Stimulated activated CD4-positive, alpha-beta T cell treated with anti-CD3 and anti-CD28 coated beads, Interleukin-4, amount 100 ng/mL, for 48 hours (primary cell): ENCODE results near the gene SRRM2.

Source experiments
- DNase-seq, 2 donors: peaks; one replicate each; pipeline ENCODE4 v3.0.0-alpha.2; 2020; ENCODE audit warnings: low read depth in 2 of 2

Gene SRRM2

DNA sequence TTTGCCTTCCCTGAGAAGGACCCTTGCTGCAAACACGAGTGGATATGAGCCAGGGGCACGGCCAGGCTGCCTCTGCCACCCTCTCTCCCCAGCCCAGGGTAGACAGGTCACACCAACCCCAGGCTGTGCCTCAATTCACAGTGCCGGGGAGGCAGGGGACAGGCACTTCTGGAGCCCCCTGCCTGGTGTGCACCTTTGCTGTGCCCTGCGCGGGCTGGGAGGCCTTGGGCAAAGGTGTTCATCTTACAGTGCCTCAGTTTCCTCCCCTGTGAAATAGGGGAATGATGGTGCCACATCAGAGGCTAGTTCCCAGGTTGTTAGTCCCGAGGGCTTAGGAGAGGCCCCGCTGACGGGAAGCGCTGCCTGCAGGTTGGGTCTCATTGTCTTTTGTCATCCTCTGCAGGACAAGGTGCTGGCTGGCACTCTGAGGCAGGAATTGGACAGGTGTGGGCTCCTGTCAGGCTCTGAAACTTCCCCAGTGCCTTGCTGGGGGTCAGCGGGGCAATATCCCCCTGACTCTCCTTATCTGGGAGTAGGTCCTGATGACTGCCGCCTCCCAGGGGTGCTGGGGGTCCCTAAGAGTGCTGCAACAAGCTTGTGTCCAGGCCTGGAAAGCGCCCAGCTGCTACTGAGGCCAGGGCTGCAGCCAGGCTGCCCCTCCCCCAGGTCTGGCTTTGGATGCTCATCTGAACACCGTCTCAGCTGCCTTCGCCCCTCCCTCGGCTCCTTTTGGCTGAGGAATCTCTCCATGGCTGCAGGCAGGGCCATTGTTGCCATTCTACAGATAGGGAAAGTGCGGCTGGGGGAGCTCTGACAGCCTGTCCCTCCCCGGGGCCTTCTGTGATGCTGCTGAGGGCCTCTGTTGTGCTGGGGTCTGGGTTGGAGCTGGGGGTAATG, 67.7 kb downstream of the SRRM2 start:
- DNase-seq, result no peak
